Activated naive CD8-positive, alpha-beta T cell treated with anti-CD3 and anti-CD28 coated beads, Interleukin-2, amount 50 U/mL, for 24 hours (primary cell): ENCODE data around the gene HMGN2.

Source experiments
- ATAC-seq: fragments of 150-1000 bp; cut with Tn5 transposase; one replicate; pipeline ENCODE4 v1.10.0; 2021
- DNase-seq: peaks from one replicate; pipeline ENCODE4 v3.0.0; 2021
- H3K27ac Mint-ChIP-seq: one replicate; pipeline ENCODE4 v1.8.0; 2021; ENCODE audit warnings: mild to moderate bottlenecking, mixed read lengths
- H3K27me3 Mint-ChIP-seq: one replicate; pipeline ENCODE4 v1.8.0; 2021; ENCODE audit warnings: mixed read lengths
- H3K36me3 Mint-ChIP-seq: one replicate; pipeline ENCODE4 v1.8.0; 2021; ENCODE audit warnings: low read depth, mixed read lengths
- H3K4me1 Mint-ChIP-seq: one replicate; pipeline ENCODE4 v1.8.0; 2021; ENCODE audit warnings: mixed read lengths
- H3K4me3 Mint-ChIP-seq: one replicate; pipeline ENCODE4 v1.8.0; 2021; ENCODE audit warnings: mild to moderate bottlenecking, moderate library complexity, mixed read lengths
- H3K9me3 Mint-ChIP-seq: one replicate; pipeline ENCODE4 v1.8.0; 2021; ENCODE audit warnings: mixed read lengths

Gene HMGN2

DNA sequence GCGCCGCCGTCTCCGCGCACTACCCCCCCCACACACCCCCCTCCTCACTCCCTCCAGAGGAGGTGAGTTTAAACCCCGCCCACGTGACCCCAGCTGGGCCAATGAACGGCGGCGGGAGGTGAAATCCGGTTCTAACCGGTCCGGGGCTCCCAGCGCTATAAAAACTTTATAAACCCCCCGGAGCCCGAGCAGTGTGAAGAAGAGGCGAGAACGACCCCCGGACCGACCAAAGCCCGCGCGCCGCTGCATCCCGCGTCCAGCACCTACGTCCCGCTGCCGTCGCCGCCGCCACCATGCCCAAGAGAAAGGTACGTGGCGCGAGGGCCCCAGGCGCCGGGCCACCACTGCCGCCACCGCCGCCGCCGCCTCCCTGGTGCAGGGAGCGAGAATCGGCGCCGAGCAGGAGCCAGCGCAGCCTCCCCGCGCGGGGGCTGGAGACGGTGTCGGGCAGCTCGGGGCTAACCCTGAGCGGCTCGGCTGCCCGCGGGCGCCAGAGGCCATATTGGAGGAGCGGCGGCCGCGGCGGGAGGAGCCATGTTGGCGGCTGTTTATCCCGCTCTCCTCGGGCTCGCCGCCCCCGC is at the start of gene HMGN2:
Gene HMGN2 (plus strand): TSS at position 121 of the 581 bp plus-strand sequence. CDS start 173 bp downstream, at position 294.
- Mint-ChIP-seq H3K9me3 (no peaks in the 10 kb centered on the region), H3K4me1 (peaks cover 45% of the 10 kb centered on the region), H3K4me3 (peak within 1 kb of the TSS; percentile 91), H3K27ac (peak within 1 kb of the TSS; percentile 91), H3K36me3 (peaks cover 45% of the 10 kb centered on the region), H3K27me3 (no peaks in the 10 kb centered on the region)
- ATAC-seq (peak; percentile 70), DNase-seq (peak; percentile 90)

DNA sequence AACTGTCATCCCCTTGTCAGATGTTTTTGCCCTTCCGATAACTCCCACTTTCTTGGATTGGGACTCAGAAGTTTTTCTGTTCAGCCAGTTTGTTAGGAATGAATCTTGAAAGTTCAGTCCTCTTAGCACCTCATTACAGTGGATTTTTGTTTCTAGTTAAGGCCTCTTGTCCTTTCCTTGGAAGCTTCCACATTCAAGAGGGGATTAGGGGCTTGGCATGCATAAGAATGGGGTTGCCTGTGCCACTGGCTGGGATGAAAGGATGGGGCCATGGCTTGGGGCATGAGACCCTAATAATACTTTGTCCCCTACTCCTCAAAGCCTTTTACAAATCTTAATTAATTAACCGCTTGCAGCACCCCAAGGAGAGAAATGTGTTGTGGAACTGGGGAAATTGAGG is 42.5 kb upstream of the HMGN2 start:
- Mint-ChIP-seq H3K27ac (no peak overlapping the region), H3K36me3 (peaks cover 8% of the 10 kb centered on the region), H3K27me3 (no peaks in the 10 kb centered on the region), H3K4me3 (no peak overlapping the region), H3K9me3 (no peaks in the 10 kb centered on the region), H3K4me1 (peaks cover 33% of the 10 kb centered on the region)
- DNase-seq (no peak), ATAC-seq (no peak)

DNA sequence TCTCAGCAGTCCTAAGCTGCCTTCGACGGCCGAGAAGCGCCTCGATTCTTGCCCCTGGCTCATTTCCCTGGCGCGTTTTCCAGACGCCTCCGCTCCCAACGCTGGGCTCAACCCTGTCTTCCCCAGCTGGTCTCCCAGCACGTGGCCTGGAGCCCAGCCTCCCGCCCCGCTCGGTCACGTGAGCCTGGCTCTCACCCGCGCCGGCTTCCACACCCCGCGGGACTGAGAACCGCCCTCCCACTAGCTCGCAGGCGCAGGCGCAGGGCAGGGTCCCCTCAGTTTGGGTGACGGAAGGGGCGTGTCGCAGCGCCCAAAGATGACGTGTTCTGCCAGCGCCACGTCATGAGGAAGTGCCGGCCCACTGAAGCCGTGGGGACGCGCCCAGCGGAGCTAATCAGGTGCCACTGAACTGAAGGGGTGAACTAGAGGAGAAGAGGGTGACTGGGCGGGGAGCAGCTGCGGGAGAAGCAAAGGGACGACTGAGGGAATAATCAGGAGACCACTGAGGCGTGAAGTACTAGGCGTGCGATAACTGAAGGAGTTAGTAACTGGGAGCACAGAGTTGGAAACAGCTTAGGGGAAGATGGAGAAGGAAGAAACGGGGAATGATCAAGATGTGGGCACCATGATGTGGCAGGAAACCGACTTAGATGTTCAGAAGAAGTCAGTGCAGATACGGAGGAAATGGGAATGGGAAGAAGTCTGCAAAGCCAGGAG is 40.1 kb upstream of the HMGN2 start, which contains the start of gene DHDDS:
Gene DHDDS (plus strand): TSS at position 343 of the 717 bp plus-strand sequence. CDS start 625 bp downstream, outside the sequence.
- H3K36me3 Mint-ChIP-seq: peaks cover 8% of the 10 kb centered on the region
- peak; percentile 97 for ATAC-seq
- H3K9me3 Mint-ChIP-seq: no peaks in the 10 kb centered on the region
- H3K4me1 Mint-ChIP-seq: peaks cover 33% of the 10 kb centered on the region
- H3K27me3 Mint-ChIP-seq: no peaks in the 10 kb centered on the region
- DNase-seq: peak; percentile 98
- H3K4me3 Mint-ChIP-seq: peak within 1 kb of the TSS; percentile 98
- H3K27ac Mint-ChIP-seq: peak within 1 kb of the TSS; percentile 92

DNA sequence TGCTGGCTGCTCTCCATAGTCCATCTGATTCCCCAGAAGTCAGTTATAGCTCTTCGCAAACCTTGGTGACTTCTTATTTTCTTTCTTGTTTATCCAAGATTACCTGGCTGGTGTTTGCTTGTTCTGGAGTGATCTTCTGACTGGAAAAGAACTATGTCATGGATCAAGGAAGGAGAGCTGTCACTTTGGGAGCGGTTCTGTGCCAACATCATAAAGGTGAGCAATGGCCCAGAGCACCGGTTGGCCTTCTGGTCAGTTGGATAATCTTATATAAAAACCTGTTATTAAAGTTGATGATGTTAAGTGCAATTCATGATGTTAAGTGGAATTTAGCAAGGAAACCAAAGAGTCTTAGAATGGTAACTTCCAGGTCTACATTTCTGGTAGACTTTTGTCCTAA is 39.4 kb upstream of the HMGN2 start:
- no peak for ATAC-seq
- DNase-seq: no peak
- H3K27ac Mint-ChIP-seq: peak overlapping the region; percentile 92

DNA sequence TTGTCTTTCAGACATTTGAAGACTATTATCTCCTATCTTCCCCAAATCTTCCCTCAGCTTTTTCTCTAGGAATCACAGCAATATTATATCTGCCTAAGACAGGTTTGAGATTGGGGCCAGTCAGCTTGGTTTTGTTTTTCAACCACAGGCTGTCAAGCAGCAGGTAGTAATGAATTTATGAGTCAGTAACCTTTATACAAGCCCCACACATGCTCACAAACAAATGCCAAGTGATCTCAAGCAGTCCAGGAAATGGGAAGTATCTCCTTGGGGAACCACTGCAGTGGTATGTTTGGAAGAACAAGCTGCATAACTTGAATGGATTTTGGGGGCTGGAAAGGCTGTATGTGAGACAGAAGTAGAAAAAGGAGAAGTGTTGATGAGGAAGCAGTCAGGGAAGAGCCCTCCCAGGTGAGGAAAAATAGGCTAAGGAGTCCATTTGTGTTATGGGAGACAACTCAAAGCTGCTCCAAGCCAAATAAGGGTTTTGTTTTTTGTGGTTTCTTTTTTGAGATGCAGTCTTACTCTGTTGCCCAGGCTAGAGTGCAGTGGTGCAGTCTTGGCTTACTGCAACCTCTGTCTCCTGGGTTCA is 38.0 kb upstream of the HMGN2 start:
- Mint-ChIP-seq H3K4me3 (peak overlapping the region; percentile 10), H3K27ac (peak overlapping the region; percentile 15), H3K9me3 (no peaks in the 10 kb centered on the region), H3K36me3 (peaks cover 19% of the 10 kb centered on the region), H3K27me3 (no peaks in the 10 kb centered on the region), H3K4me1 (peaks cover 33% of the 10 kb centered on the region)
- DNase-seq: no peak
- no peak for ATAC-seq

More for the DNA sequence above, 39.4 kb upstream of the HMGN2 start:
- H3K9me3 Mint-ChIP-seq: no peaks in the 10 kb centered on the region
- H3K4me1 Mint-ChIP-seq: peaks cover 33% of the 10 kb centered on the region
- H3K36me3 Mint-ChIP-seq: peaks cover 8% of the 10 kb centered on the region
- peak overlapping the region; percentile 98 for H3K4me3 Mint-ChIP-seq
- H3K27me3 Mint-ChIP-seq: no peaks in the 10 kb centered on the region

DNA sequence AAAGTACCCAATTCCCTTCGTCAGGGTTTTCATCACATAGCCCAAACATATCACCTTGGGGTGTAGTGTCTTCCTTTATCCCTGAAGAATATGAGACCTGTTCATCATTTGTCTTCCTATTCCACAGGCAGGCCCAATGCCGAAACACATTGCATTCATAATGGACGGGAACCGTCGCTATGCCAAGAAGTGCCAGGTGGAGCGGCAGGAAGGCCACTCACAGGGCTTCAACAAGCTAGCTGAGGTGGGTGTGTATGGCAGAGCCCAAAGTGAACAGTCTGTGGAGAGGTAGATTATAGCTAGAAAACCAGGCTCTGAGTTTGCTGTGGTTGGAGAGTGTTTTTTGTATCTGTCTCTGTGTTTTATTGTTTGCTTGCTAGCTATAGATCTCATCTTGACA is 34.2 kb upstream of the HMGN2 start:
- no peaks in the 10 kb centered on the region for H3K27me3 Mint-ChIP-seq
- ATAC-seq: no peak
- no peaks in the 10 kb centered on the region for H3K9me3 Mint-ChIP-seq
- peaks cover 32% of the 10 kb centered on the region for H3K36me3 Mint-ChIP-seq
- H3K4me1 Mint-ChIP-seq: peaks cover 14% of the 10 kb centered on the region
- DNase-seq: no peak
- no peak overlapping the region for H3K27ac Mint-ChIP-seq
- no peak overlapping the region for H3K4me3 Mint-ChIP-seq

DNA sequence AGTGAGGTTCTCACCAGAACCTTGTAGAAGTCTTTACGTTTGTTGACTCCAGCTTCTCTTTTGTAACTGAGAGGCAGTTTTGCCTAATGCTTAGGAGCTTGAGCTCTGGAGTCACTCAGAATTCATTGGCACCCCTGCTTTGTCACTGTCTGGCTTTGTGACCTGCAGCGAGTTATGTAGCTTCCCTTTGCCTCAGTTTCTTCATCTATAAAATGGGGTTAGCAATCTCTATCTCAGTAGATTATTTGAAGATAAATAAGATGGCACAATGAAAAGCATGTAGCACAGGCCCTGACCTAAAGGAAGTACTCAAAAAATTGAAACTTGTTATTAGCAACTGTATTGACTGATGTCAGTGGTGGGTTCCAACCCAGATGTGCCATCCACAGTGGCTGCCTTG is 32.0 kb upstream of the HMGN2 start:
- Mint-ChIP-seq H3K9me3 (no peaks in the 10 kb centered on the region), H3K36me3 (peaks cover 37% of the 10 kb centered on the region), H3K4me1 (no peaks in the 10 kb centered on the region), H3K27me3 (no peaks in the 10 kb centered on the region), H3K4me3 (no peak overlapping the region), H3K27ac (no peak overlapping the region)
- ATAC-seq (no peak), DNase-seq (no peak)

DNA sequence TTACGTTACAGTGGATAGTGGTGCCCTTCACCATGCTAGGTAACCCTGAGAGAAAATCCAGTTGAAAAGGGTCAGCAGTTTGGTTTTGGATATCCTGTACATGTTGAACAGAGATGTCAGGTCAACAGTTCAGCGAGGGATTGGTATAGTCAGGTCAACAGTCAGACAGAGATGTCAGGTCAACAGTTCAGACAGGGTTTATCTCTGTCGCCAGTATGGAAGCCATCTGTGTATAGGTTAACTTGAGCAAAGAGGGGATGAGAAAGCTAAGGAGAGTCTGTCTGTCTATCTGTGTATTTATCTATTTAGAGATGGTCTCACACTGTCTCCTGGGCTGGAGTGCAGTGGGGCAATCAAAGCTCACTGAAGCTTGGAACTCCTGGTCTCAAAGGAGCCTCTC is 22.4 kb upstream of the HMGN2 start:
- DNase-seq (no peak), ATAC-seq (no peak)
- H3K4me3 Mint-ChIP-seq: no peak overlapping the region
- no peaks in the 10 kb centered on the region for H3K27me3 Mint-ChIP-seq
- H3K36me3 Mint-ChIP-seq: peaks cover 43% of the 10 kb centered on the region
- no peak overlapping the region for H3K27ac Mint-ChIP-seq
- no peaks in the 10 kb centered on the region for H3K9me3 Mint-ChIP-seq
- H3K4me1 Mint-ChIP-seq: no peaks in the 10 kb centered on the region

DNA sequence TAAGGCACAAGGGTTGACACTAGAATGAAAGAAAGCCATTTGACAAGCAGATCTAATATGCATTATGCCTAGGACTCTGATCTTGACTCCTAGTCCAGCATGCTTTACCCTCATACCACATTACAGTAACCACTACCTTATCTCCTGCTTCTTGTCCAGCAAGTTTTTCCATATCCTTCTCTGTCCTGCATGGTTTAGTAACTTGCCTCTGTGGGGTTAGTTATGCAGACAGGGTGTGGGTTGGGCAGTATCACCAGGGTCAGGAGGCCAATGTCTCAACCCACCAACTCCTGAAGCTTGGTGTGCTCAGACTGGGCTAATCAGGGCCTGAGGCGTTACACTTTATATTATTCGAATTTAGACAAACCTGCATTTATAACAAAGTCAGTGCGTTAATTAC is 21.3 kb upstream of the HMGN2 start:
- H3K36me3 Mint-ChIP-seq: peaks cover 47% of the 10 kb centered on the region
- no peak for ATAC-seq
- H3K4me1 Mint-ChIP-seq: no peaks in the 10 kb centered on the region
- no peaks in the 10 kb centered on the region for H3K27me3 Mint-ChIP-seq
- DNase-seq: no peak
- no peak overlapping the region for H3K27ac Mint-ChIP-seq
- H3K9me3 Mint-ChIP-seq: no peaks in the 10 kb centered on the region
- no peak overlapping the region for H3K4me3 Mint-ChIP-seq

DNA sequence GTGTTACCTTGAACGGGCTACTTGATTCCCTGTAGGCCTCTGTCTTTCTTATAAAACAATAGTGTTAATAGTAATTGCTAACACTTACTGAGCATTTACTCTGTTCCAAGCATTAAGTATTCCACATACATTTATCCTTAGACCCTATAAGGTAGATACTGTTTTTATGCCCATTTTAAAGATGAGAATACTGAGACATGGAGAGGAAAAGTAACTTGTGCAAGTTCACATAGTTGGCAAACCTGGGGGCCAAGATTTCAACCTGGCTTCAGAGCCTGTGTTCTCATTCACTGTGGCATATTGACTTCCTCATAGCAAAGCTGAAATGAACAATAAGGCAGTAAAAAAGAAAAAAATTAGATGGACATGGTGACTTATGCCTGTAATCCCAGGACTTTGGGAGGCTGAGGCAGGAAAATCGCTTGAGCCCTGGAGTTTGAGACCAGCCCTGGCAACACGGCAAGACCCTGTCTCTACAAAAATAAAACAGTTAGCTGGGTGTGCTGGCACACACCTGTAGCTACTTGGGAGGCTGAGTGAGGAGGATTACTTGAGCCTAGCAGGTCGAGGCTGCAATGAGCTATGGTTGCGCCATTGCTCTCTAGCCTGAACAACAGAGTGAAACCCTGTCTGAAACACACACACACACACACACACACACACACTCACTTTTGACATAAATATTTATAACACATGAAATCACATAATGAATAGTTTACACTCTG is 19.6 kb upstream of the HMGN2 start:
- no peaks in the 10 kb centered on the region for H3K4me1 Mint-ChIP-seq
- H3K36me3 Mint-ChIP-seq: peaks cover 45% of the 10 kb centered on the region
- ATAC-seq (no peak), DNase-seq (no peak)
- no peaks in the 10 kb centered on the region for H3K9me3 Mint-ChIP-seq
- H3K4me3 Mint-ChIP-seq: no peak overlapping the region
- no peaks in the 10 kb centered on the region for H3K27me3 Mint-ChIP-seq
- H3K27ac Mint-ChIP-seq: no peak overlapping the region

DNA sequence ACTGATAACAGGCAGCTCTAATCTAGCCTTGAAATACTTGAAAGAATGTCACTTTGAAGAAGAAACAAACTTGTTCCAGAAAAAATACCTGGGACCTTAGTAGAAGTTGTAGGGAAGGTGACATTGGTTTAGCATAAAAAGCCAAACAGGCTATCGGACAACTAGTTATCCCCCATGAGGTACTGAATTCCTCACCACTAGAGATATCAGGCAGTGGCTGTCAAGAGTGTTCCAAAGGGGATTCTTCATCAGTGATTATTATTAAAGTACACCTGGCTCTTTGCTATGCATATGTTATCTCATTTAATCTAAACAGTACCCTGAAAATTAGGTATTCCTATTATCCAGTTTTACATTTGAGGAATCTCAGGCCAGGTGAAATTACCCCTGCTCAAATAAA is 13.1 kb upstream of the HMGN2 start:
- H3K4me1 Mint-ChIP-seq: no peaks in the 10 kb centered on the region
- no peaks in the 10 kb centered on the region for H3K9me3 Mint-ChIP-seq
- ATAC-seq (no peak), DNase-seq (no peak)
- H3K4me3 Mint-ChIP-seq: no peak overlapping the region
- H3K27ac Mint-ChIP-seq: no peak overlapping the region
- H3K36me3 Mint-ChIP-seq: peaks cover 41% of the 10 kb centered on the region
- no peaks in the 10 kb centered on the region for H3K27me3 Mint-ChIP-seq

DNA sequence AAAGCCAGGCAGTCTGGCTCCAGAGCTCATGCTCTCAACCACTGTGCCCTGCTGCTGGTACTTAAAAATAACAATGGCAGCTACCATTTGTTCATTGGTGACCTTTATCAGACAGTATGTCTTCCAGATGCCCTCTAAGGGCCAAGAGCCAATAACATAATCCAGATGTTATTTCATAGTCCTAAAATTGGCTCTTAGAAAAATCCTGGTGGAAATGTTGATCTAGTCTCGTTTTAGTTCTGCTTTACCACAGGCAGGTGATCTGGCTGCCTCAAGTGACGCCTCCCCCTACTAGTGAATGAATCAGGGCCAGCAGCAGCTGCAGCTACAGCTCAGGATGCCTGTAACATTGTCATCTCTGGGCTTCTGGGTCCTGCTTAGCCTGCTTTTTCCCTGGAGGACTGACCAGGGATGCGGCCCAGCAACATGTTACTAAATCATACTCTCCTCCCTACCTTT is 12.6 kb upstream of the HMGN2 start:
- no peaks in the 10 kb centered on the region for H3K9me3 Mint-ChIP-seq
- H3K36me3 Mint-ChIP-seq: peaks cover 43% of the 10 kb centered on the region
- H3K27me3 Mint-ChIP-seq: no peaks in the 10 kb centered on the region
- H3K4me3 Mint-ChIP-seq: no peak overlapping the region
- no peak overlapping the region for H3K27ac Mint-ChIP-seq
- no peak for ATAC-seq
- no peak for DNase-seq
- no peaks in the 10 kb centered on the region for H3K4me1 Mint-ChIP-seq

DNA sequence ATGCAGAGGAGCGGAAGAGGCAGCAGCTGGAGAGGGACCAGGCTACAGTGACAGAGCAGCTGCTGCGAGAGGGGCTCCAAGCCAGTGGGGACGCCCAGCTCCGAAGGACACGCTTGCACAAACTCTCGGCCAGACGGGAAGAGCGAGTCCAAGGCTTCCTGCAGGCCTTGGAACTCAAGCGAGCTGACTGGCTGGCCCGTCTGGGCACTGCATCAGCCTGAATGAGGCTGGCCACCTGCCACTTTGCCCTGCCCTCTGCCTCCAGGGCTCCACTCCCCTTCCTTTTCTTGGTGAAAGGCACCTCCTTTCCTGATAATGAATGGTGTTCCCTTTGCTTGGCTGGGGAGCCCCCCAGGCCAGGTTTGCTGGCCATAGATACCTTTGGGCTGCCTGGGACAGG is 3.3 kb upstream of the HMGN2 start:
- H3K27me3 Mint-ChIP-seq: no peaks in the 10 kb centered on the region
- no peak overlapping the region for H3K27ac Mint-ChIP-seq
- peaks cover 33% of the 10 kb centered on the region for H3K36me3 Mint-ChIP-seq
- no peak overlapping the region for H3K4me3 Mint-ChIP-seq
- no peak for DNase-seq
- ATAC-seq: no peak
- H3K9me3 Mint-ChIP-seq: no peaks in the 10 kb centered on the region
- H3K4me1 Mint-ChIP-seq: peaks cover 24% of the 10 kb centered on the region

DNA sequence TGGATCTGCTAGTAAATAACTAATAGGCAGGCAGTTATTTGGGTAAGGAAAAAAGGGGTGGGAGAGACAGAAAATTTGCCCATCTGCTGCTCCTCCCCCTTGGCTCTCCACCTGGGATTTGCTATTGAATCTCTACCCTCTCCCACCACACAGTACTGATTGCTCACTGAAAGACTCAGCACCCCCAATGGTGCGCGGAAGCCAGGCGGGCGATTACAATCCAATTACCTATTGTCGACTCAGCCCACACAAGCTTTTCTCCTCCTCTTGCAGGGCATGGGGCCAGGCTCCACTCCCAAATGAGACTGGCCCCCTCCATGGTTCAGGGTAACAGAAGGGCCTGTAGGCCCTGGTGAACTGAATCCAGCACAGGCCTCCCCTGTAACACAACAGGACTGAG is 2.7 kb upstream of the HMGN2 start:
- Mint-ChIP-seq H3K4me1 (peaks cover 30% of the 10 kb centered on the region), H3K9me3 (no peaks in the 10 kb centered on the region), H3K27me3 (no peaks in the 10 kb centered on the region), H3K4me3 (no peak overlapping the region), H3K27ac (no peak overlapping the region), H3K36me3 (peaks cover 36% of the 10 kb centered on the region)
- ATAC-seq (no peak), DNase-seq (no peak)
